ENCODE data around the gene KRT38.

DNA sequence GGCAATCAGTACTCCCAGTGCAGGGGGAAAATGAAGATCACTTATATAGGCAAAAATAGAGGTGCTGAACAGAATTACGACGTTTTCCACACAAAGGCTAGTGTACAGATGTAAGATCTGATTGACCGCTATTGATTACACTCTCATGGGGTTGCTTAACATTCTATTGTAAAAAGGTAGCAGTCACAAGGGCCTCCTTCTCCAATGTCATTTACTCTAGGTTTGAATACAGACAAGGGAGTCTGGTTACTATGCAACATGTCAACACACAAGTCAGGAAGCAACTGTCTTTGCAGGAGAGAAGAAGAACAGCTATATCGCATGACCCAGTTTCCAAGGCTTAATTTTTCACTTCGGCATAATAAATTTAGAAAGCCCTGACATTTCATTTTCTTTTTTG, 24.3 kb downstream of the KRT38 start:
- TF ChIP-seq CTCF (IDR thresholded peaks at IDR 0.05), result no peak
- no peak for TF ChIP-seq POLR2A (IDR thresholded peaks at IDR 0.05)
